ENCODE measurements around the gene TANGO2.

TANGO2 gene

DNA sequence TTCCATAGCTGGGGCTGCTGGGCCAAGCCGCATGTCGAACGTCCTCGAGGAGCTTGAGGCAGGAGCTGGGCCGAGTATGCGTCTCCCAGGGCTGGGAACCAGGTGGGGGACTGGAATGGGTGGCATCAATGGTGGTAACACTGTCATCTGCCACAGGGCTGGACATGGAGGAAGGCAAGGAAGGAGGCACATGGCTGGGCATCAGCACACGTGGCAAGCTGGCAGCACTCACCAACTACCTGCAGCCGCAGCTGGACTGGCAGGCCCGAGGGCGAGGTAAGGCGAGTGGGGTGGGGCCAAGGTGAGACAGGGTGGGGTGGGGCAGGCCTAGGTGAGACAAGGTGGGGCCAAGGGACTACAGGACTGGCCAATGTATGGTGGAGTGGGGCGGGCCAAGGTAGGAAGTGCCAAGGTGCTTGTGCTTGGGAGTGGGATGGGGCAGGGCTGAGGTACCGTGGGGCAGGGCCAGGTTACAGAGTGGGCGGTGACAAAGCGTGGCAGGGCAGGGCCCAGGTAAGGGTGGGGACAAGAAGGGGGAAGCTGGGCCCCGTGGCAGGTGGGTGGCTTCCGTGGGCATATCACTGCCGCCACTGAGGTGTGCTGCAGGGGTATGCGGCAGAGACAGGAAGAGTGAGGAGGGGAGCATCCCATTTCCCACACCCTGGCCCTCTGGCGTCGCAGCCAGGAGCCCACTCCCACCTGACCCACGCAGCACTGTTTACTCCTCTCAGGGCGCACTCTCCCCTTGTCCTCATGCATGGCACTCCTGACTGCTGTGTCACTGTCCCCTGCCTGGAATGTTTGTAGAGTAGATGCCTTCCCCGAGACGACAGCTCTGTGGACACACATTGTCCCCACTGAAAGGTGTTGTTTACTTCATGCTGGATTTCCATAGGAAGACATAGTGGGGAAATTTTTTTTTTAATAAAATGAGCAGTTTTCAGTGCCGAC is 31.7 kb downstream of the TANGO2 start:
- no peak overlapping the region for H3K4me3 ChIP-seq (ENCODE audit: insufficient read depth, low read depth, low read length)
- WGBS, 2 experiments, result 94 to 96% methylated on average over 26 of the region's 26 CpGs
- no peak overlapping the region for H3K27ac ChIP-seq (ENCODE audit: insufficient read depth, low read depth, low read length, poor library complexity, severe bottlenecking)
- no peaks in the 10 kb centered on the region for H3K9me3 ChIP-seq (ENCODE audit: control insufficient read depth, low read length)
- H3K4me1 ChIP-seq (ENCODE audit: control insufficient read depth, insufficient read depth, low read length), result no peaks in the 10 kb centered on the region
- no peaks in the 10 kb centered on the region for H3K36me3 ChIP-seq (ENCODE audit: control insufficient read depth, insufficient read depth, low read length)
- H3K27me3 ChIP-seq (ENCODE audit: control insufficient read depth, insufficient read depth, low read length, poor library complexity, severe bottlenecking), result no peaks in the 10 kb centered on the region

DNA sequence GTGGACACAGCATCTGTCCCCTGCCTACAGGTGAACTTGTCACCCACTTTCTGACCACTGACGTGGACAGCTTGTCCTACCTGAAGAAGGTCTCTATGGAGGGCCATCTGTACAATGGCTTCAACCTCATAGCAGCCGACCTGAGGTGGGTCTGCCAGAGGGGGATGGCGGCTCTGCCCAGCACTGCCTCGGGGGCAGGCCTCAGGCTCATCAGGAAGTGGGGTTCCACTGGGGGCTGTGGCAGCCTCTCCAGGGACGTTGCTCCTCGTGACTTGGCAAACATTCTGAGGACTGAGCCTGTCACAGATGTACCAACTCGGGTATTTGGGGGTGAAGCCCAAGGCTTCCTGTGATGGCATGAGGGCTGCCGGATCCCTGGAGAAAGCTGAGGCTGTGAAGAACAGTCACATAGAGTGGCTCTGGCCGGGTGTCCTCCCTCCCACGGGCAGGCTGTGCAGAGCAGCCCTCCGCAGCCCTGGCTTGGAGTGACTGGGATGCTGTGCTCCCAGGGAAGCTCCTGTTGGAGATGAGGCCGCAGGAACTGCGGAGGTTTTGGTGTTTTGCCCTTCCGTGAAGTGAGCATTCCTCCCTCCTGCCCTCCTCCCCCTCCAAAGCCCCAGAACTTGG is 32.6 kb downstream of the TANGO2 start:
- Histone ChIP-seq H3K4me1 (ENCODE audit: control insufficient read depth, insufficient read depth, low read length) (no peaks in the 10 kb centered on the region), H3K4me3 (ENCODE audit: insufficient read depth, low read depth, low read length) (no peak overlapping the region), H3K36me3 (ENCODE audit: control insufficient read depth, insufficient read depth, low read length) (no peaks in the 10 kb centered on the region), H3K27ac (ENCODE audit: insufficient read depth, low read depth, low read length, poor library complexity, severe bottlenecking) (no peak overlapping the region), H3K9me3 (ENCODE audit: control insufficient read depth, low read length) (no peaks in the 10 kb centered on the region), H3K27me3 (ENCODE audit: control insufficient read depth, insufficient read depth, low read length, poor library complexity, severe bottlenecking) (no peaks in the 10 kb centered on the region)
- 93% methylated on average over 14 of the region's 14 CpGs for WGBS, 2 experiments

DNA sequence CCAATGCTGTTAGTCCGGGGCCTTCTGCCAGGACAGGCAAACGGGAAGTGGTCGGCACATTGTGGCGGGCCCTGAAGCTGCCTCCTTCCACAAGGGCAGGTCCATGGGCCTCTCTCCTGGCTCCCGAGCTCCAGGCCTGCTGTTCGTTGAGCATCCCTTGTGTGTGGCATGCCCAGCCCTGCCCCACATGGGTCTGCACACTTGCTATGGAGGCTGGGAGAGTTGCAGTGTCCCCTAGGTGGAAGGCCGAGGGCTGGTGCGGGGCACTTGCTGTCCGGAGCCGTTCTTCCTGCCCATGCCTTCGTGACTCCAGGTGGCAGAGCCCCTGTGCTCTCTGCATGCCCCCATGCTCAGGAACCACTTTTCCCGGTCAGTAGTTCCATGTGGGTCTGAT is 33.1 kb downstream of the TANGO2 start:
- H3K27me3 ChIP-seq (ENCODE audit: control insufficient read depth, insufficient read depth, low read length, poor library complexity, severe bottlenecking), result no peaks in the 10 kb centered on the region
- no peaks in the 10 kb centered on the region for H3K36me3 ChIP-seq (ENCODE audit: control insufficient read depth, insufficient read depth, low read length)
- 95 to 96% methylated on average over 12 of the region's 12 CpGs for WGBS, 2 experiments
- no peak overlapping the region for H3K4me3 ChIP-seq (ENCODE audit: insufficient read depth, low read depth, low read length)
- no peaks in the 10 kb centered on the region for H3K9me3 ChIP-seq (ENCODE audit: control insufficient read depth, low read length)
- no peaks in the 10 kb centered on the region for H3K4me1 ChIP-seq (ENCODE audit: control insufficient read depth, insufficient read depth, low read length)
- H3K27ac ChIP-seq (ENCODE audit: insufficient read depth, low read depth, low read length, poor library complexity, severe bottlenecking), result no peak overlapping the region

DNA sequence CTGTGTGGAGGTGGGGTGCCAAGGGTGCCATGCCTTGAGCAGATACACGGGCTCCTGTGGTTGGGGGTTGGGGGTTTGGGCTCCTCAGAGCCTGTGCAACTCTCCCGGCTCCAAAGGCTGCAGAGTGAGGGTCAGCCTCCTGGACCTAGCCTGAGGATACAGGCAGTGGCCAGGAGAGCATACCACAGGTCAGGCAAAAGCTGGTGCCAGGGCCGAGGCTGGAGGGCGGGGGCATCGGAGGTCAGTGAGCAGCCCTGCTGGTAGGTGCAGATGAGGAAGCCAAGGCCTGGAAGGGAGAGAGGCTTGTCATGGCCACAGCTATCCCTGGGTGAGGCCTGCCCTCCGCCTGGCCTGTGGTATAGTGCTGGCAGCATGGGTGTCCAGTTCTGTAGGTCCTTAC is 33.6 kb downstream of the TANGO2 start:
- WGBS, 2 experiments, result 93 to 96% methylated on average over 6 of the region's 6 CpGs
- H3K27me3 ChIP-seq (ENCODE audit: control insufficient read depth, insufficient read depth, low read length, poor library complexity, severe bottlenecking), result no peaks in the 10 kb centered on the region
- no peak overlapping the region for H3K4me3 ChIP-seq (ENCODE audit: insufficient read depth, low read depth, low read length)
- H3K36me3 ChIP-seq (ENCODE audit: control insufficient read depth, insufficient read depth, low read length), result no peaks in the 10 kb centered on the region
- H3K27ac ChIP-seq (ENCODE audit: insufficient read depth, low read depth, low read length, poor library complexity, severe bottlenecking), result no peak overlapping the region
- no peaks in the 10 kb centered on the region for H3K9me3 ChIP-seq (ENCODE audit: control insufficient read depth, low read length)
- no peaks in the 10 kb centered on the region for H3K4me1 ChIP-seq (ENCODE audit: control insufficient read depth, insufficient read depth, low read length)

DNA sequence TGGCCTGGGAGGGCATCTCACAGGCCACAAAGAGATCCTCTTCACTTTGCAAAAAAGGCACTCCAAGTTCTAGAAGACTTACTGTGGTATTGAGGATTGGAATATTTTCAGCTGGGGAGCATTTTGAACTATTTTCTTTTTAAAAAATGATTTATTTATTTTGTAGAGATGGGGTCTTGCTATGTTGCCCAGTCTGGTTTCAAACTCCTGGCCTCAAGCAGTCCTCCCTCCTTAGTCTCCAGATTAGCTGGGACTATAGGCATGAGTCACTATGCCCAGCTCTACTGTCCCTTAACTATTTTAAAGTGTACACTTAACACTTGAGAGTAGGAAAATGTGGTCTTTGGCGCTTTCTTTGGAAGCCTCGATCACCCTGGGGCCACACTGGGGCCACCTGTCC is 34.2 kb downstream of the TANGO2 start:
- Histone ChIP-seq H3K9me3 (ENCODE audit: control insufficient read depth, low read length) (no peaks in the 10 kb centered on the region), H3K36me3 (ENCODE audit: control insufficient read depth, insufficient read depth, low read length) (no peaks in the 10 kb centered on the region), H3K27ac (ENCODE audit: insufficient read depth, low read depth, low read length, poor library complexity, severe bottlenecking) (no peak overlapping the region), H3K4me3 (ENCODE audit: insufficient read depth, low read depth, low read length) (no peak overlapping the region), H3K4me1 (ENCODE audit: control insufficient read depth, insufficient read depth, low read length) (no peaks in the 10 kb centered on the region), H3K27me3 (ENCODE audit: control insufficient read depth, insufficient read depth, low read length, poor library complexity, severe bottlenecking) (no peaks in the 10 kb centered on the region)
- 95 to 100% methylated on average over 2 of the region's 2 CpGs for WGBS, 2 experiments

DNA sequence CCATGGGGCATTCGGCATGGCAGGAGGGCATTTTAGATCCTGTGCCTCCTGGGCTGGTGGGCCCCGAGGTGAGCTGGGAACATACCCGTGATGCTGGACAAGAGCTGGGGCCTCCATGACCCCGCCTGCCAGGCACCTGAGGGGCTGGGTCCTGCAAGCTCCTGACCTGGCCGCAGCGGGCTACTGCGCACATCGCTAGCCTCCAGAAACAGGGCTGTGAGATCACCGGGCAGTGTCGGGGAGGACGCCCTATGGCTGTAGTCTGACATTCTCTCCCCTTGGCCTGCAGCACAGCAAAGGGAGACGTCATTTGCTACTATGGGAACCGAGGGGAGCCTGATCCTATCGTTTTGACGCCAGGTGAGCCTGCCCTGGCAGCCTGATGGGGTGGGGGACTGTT is 34.7 kb downstream of the TANGO2 start:
- Histone ChIP-seq H3K36me3 (ENCODE audit: control insufficient read depth, insufficient read depth, low read length) (no peaks in the 10 kb centered on the region), H3K4me1 (ENCODE audit: control insufficient read depth, insufficient read depth, low read length) (no peaks in the 10 kb centered on the region), H3K4me3 (ENCODE audit: insufficient read depth, low read depth, low read length) (no peak overlapping the region), H3K9me3 (ENCODE audit: control insufficient read depth, low read length) (no peaks in the 10 kb centered on the region), H3K27ac (ENCODE audit: insufficient read depth, low read depth, low read length, poor library complexity, severe bottlenecking) (no peak overlapping the region), H3K27me3 (ENCODE audit: control insufficient read depth, insufficient read depth, low read length, poor library complexity, severe bottlenecking) (no peaks in the 10 kb centered on the region)
- WGBS, 2 experiments, result 94% methylated on average over 15 of the region's 15 CpGs

DNA sequence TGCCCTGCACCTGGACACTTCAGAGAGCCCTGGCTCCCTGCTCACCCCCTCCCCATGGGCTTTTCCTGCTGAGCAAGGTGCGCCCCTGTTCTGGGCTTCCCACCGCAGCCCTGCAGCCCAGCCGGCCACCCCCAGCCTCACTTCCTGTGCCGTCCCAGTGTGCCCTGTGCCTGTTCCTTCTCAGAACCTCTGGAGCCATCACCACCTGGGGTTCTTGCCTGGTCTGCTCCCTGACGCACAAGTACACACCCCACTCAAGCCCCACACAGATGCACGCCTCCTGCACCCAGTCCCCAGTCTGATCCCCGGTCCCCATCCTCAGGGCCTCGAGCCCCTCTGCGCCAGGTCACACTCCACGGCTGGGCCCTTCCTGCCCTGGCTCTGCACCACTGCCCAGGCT is 35.3 kb downstream of the TANGO2 start:
- Histone ChIP-seq H3K4me3 (ENCODE audit: insufficient read depth, low read depth, low read length) (no peak overlapping the region), H3K27me3 (ENCODE audit: control insufficient read depth, insufficient read depth, low read length, poor library complexity, severe bottlenecking) (no peaks in the 10 kb centered on the region), H3K36me3 (ENCODE audit: control insufficient read depth, insufficient read depth, low read length) (no peaks in the 10 kb centered on the region), H3K27ac (ENCODE audit: insufficient read depth, low read depth, low read length, poor library complexity, severe bottlenecking) (no peak overlapping the region), H3K9me3 (ENCODE audit: control insufficient read depth, low read length) (no peaks in the 10 kb centered on the region), H3K4me1 (ENCODE audit: control insufficient read depth, insufficient read depth, low read length) (no peaks in the 10 kb centered on the region)
- WGBS, 2 experiments, result 92 to 94% methylated on average over 10 of the region's 10 CpGs

DNA sequence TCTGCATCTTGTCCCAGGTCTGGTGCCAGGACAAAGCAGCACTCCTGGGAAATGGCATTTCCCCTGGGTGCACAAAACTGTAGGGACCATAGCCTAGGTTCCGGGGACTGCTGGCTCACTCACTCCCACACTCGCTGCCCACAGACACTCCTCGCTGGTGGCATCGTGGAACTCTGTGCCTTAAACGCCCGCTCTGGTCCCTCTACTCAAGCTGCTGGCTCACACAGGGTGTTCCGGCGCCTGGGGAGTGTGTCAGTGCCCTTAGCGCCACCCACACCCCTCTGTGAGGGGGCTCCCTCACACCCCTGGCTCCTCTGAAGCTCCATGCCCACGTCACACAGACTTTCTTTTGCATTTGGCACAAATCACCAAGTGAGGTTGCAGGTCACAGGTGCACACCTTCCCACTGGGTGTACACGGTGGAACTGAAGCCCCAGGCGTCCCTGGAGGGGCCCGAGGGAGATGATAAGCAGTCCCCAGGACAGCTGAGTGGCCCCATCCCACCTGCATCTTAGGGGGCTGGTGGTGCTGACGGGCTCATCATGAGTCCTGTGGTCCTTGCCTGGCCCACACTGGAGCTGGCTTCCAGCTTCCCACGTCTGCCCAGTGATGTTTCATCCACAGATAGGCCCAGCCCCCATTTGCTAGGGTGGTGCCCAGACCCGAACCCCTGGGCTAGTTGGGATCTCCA is 35.9 kb downstream of the TANGO2 start:
- Histone ChIP-seq H3K4me1 (ENCODE audit: control insufficient read depth, insufficient read depth, low read length) (no peaks in the 10 kb centered on the region), H3K9me3 (ENCODE audit: control insufficient read depth, low read length) (no peaks in the 10 kb centered on the region), H3K27me3 (ENCODE audit: control insufficient read depth, insufficient read depth, low read length, poor library complexity, severe bottlenecking) (no peaks in the 10 kb centered on the region), H3K4me3 (ENCODE audit: insufficient read depth, low read depth, low read length) (no peak overlapping the region), H3K36me3 (ENCODE audit: control insufficient read depth, insufficient read depth, low read length) (no peaks in the 10 kb centered on the region), H3K27ac (ENCODE audit: insufficient read depth, low read depth, low read length, poor library complexity, severe bottlenecking) (no peak overlapping the region)
- WGBS, 2 experiments, result 92 to 93% methylated on average over 16 of the region's 16 CpGs

DNA sequence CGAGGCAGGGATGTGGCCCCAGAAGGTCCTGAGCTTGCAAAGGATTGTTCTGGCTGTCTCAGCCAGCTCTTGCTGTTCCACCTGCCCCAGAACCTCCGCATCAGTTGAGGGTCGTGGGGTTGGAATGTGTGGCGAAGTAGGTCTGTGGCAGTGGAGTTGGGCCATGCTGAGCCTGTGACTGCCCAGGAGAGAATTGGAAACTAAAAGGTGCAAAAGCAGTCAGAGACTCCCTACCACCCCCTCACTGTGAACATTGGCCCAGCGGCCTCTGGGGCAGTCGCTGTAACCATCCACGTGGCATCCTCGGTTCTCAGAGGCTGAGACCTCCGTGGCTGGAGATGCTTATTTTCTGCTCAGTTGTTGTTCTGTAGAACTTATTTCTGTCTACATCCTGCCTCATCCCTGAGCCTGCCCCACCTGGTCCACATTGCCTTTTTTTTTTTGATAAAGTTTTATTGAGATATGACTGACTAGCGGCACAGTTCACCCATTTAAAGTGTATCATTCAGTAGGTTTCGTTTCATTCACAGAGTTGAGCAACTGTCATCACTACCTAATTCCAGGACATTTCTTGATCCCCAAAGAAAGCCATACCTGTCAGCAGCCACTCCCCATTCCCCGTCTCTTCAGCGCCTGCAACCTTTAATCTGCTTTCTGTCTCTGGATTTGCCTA is 36.8 kb downstream of the TANGO2 start:
- no peaks in the 10 kb centered on the region for H3K36me3 ChIP-seq (ENCODE audit: control insufficient read depth, insufficient read depth, low read length)
- H3K27ac ChIP-seq (ENCODE audit: insufficient read depth, low read depth, low read length, poor library complexity, severe bottlenecking), result no peak overlapping the region
- H3K4me3 ChIP-seq (ENCODE audit: insufficient read depth, low read depth, low read length), result no peak overlapping the region
- 93 to 94% methylated on average over 13 of the region's 13 CpGs for WGBS, 2 experiments
- H3K27me3 ChIP-seq (ENCODE audit: control insufficient read depth, insufficient read depth, low read length, poor library complexity, severe bottlenecking), result no peaks in the 10 kb centered on the region
- H3K9me3 ChIP-seq (ENCODE audit: control insufficient read depth, low read length), result no peaks in the 10 kb centered on the region
- H3K4me1 ChIP-seq (ENCODE audit: control insufficient read depth, insufficient read depth, low read length), result no peaks in the 10 kb centered on the region
